ENCODE measurements around the gene RNASET2. TPM values are rescaled to one million over a fixed set of nuclear protein-coding genes. Genes with fewer than 3 reads are reported as not detected.

Gene RNASET2, protein sequence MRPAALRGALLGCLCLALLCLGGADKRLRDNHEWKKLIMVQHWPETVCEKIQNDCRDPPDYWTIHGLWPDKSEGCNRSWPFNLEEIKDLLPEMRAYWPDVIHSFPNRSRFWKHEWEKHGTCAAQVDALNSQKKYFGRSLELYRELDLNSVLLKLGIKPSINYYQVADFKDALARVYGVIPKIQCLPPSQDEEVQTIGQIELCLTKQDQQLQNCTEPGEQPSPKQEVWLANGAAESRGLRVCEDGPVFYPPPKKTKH
- polyA plus RNA-seq (ENCODE audit: insufficient read length in 12 of 12) = 10 to 100 TPM in 11 of 12 donors, not detected in 1; 12.2 to 42.8 (median 16.4) TPM
- long read RNA-seq, donor 1, transcript RNASET2-212 (2 exons, 2,280 nt) = minor isoform, 6 of 87 reads
- long read RNA-seq, donor 1, transcript RNASET2-210 (9 exons, 1,375 nt) = major isoform, 44 of 87 reads
- long read RNA-seq, donor 1, partial matches to known transcripts = 36 of 87 reads
- long read RNA-seq, donor 1, other reads (novel, unspliced or antisense) = 0 of 87 reads
- long read RNA-seq, donor 2, transcript RNASET2-210 (9 exons, 1,375 nt) = major isoform, 10 of 10 reads
- long read RNA-seq, donor 2, partial matches to known transcripts = 0 of 10 reads
- long read RNA-seq, donor 2, other reads (novel, unspliced or antisense) = 0 of 10 reads
- long read RNA-seq, donor 3, partial matches to known transcripts = 0 of 2 reads
- long read RNA-seq, donor 3, other reads (novel, unspliced or antisense) = 0 of 2 reads
- long read RNA-seq, donor 4, partial matches to known transcripts = 0 of 5 reads
- long read RNA-seq, donor 4, other reads (novel, unspliced or antisense) = 0 of 5 reads
- long read RNA-seq, donor 5, transcript RNASET2-210 (9 exons, 1,375 nt) = major isoform, 13 of 13 reads
- long read RNA-seq, donor 5, partial matches to known transcripts = 0 of 13 reads
- long read RNA-seq, donor 5, other reads (novel, unspliced or antisense) = 0 of 13 reads
- long read RNA-seq, donor 6, transcript RNASET2-210 (9 exons, 1,375 nt) = major isoform, 6 of 6 reads
- long read RNA-seq, donor 6, partial matches to known transcripts = 0 of 6 reads
- long read RNA-seq, donor 6, other reads (novel, unspliced or antisense) = 0 of 6 reads
- long read RNA-seq, donor 7, partial matches to known transcripts = 0 of 1 reads
- long read RNA-seq, donor 7, other reads (novel, unspliced or antisense) = 0 of 1 reads
- long read RNA-seq, donor 8, transcript RNASET2-210 (9 exons, 1,375 nt) = major isoform, 10 of 10 reads
- long read RNA-seq, donor 8, partial matches to known transcripts = 0 of 10 reads
- long read RNA-seq, donor 8, other reads (novel, unspliced or antisense) = 0 of 10 reads
- long read RNA-seq, donor 9, transcript RNASET2-210 (9 exons, 1,375 nt) = major isoform, 8 of 8 reads
- long read RNA-seq, donor 9, partial matches to known transcripts = 0 of 8 reads
- long read RNA-seq, donor 9, other reads (novel, unspliced or antisense) = 0 of 8 reads
- long read RNA-seq, donor 10, transcript RNASET2-210 (9 exons, 1,375 nt) = major isoform, 5 of 6 reads
- long read RNA-seq, donor 10, partial matches to known transcripts = 0 of 6 reads
- long read RNA-seq, donor 10, other reads (novel, unspliced or antisense) = 0 of 6 reads
- long read RNA-seq, donor 11, transcript RNASET2-210 (9 exons, 1,375 nt) = major isoform, 8 of 8 reads
- long read RNA-seq, donor 11, partial matches to known transcripts = 0 of 8 reads
- long read RNA-seq, donor 11, other reads (novel, unspliced or antisense) = 0 of 8 reads

GRCh38 chr6:166956444-166957086 lies at the start of gene RNASET2:
Gene RNASET2, minus strand, starts transcription at chr6:166956550. Its CDS starts 368 bp downstream, at chr6:166956182.
- peak; percentile 93 for DNase-seq

- DNase-seq = peak; percentile 7
These were observed 49.2 kb upstream of the RNASET2 start for GRCh38 chr6:167005350-167006159.

- DNase-seq = no peak
These were observed 44.4 kb upstream of the RNASET2 start for GRCh38 chr6:167000759-167001158.

DNA sequence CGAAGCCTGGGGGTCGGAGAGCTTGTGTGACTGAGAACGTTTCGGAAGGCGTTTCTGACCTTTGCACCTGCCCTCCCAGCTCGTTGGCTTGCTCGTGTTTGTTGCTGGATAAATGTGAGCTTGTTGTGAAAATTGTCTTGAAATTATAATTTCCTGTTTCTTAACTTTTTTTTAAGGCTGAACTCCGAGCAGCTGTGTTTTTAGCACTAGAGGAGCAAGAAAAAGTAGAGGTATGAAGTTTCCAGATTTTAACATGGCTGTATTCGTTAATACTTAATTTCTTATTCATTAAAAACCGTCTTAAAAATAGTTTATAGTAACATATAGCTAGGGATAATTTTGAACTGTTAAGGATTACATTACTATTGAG lies 43.5 kb upstream of the RNASET2 start:
- no peak for DNase-seq

DNA sequence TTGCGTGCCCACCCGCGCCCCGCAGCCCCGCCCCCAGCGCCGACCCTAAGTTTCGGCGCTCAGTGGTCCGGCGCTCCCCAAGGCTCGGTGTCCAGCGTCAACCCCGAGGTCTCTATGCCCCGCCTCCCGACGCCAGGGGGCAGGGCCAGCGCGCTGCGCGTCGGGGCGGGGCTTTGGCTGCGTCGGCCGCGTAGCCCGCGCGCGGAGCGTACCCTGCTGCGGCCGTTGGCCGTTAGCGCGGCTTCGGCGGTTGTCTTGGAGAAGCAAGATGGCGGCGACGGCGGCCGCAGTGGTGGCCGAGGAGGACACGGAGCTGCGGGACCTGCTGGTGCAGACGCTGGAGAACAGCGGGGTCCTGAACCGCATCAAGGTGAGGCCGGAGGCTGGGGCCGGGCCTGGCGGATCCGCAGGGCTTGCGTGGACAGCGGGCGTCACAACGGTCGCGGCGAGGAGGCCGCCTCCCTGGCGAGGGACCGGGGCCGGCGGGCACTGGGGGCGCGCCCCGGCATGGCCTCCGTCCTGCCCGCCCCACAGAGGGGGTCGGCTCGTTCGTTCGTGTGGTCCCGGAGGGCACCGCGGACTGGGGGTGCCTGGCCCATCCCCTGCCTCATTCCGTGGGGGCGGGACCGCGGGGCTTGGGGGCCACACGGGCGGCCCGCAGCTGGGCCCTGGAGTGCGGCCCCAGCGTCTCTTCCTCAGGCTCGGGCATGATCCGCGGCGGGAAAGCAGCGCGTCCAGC lies 43.0 kb upstream of the RNASET2 start, which contains the start of gene CEP43:
TSS of gene CEP43 (plus strand) at position 253 of the 739 bp plus-strand sequence. CDS start at position 269, 16 bp downstream.
- DNase-seq = peak; percentile 95

- DNase-seq = peak; percentile 17
These were observed 42.1 kb upstream of the RNASET2 start for GRCh38 chr6:166998256-166999144.

DNA sequence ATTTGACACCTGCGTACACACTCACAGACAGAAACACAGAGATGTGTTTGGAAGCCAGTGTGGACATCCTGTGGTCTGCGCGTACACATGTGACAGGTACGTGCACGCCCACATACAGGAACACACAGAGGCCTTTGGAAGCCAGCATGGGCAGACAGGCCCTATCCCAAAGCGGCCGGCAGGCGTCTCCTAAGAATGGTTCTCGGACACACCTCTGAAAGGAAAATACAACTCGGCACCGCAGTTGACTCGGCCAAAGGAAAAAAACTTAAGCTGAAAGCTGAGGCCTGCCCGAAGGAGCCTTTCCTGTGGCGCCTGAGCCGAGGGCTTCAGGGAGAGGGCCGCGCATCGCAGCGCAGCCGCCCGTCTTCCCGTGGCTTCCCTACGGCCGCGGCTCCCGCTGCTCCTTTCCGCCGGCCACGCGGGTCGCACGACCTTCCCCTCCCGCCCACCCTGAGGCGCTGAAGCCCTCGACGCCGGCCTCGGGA lies 41.5 kb upstream of the RNASET2 start:
- peak; percentile 41 for DNase-seq

DNA sequence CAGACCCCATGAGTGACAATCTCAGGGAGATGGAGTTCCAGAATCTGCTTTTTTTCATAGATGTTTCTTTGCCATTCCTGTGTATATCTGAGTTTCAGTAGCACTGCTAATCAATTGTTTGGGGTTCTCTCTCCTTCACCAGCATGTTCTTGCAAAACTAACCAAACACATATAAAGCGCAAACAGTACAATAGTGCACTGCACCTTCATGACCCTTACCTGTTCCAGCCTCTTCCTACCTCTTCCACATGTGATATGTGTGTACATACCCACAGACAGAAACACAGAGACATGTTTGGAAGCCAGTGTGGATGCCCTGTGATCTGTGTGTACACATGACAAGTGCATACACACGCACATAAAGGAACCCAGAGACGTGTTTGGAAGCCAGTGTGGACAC lies 41.0 kb upstream of the RNASET2 start:
- DNase-seq = no peak

- no peak for DNase-seq
These were observed 40.1 kb upstream of the RNASET2 start for GRCh38 chr6:166996406-166996805.

GRCh38 chr6:166989427-166990032 lies 33.2 kb upstream of the RNASET2 start:
- peak; percentile 31 for DNase-seq

DNA sequence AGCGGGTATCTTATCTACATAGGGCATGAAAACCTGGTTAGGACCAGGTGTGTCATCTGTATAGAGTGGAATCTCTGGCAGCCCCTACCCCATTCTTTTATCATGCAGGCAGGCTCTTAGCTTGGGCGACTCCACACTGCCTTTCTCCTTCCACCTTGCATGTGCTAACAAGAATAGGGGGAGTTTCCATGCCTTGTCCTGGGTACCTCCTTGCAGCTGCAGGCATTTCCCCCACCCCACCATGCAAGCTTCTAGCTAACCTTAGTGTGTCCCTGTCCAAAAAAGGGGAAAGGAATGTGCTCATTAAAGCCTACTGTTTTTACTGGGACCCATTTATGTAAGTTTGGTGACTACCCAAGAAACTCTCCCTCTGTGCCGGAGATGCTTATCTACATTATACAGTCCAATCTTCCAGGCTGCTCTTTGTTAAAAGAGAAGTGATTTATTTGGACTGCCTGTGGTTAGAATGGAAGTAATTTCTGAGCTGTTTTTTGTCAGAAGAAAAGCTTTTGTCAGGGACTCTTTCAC lies 32.4 kb upstream of the RNASET2 start:
- DNase-seq = no peak

DNA sequence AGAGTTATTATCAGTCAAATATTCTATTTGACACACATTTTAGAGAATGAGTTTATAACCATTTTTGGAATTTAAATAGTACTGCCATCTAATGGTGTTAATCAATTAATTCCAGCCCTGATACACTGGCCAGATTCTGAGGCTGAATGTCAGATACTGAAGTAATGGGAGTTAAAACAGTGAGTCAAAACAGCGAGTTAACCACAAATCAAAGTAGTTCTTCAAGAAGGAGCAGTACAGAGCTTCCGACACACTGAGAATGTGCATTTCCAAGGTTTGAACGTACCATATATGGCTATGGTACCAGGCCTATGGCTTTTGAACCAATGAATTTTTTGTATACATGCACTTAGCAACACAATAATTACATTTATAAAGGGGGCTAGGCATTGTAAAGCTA lies 31.6 kb upstream of the RNASET2 start:
- no peak for DNase-seq

GRCh38 chr6:166987448-166987847 lies 31.1 kb upstream of the RNASET2 start:
- no peak for DNase-seq

GRCh38 chr6:166980738-166981137 lies 24.4 kb upstream of the RNASET2 start:
- no peak for DNase-seq

DNA sequence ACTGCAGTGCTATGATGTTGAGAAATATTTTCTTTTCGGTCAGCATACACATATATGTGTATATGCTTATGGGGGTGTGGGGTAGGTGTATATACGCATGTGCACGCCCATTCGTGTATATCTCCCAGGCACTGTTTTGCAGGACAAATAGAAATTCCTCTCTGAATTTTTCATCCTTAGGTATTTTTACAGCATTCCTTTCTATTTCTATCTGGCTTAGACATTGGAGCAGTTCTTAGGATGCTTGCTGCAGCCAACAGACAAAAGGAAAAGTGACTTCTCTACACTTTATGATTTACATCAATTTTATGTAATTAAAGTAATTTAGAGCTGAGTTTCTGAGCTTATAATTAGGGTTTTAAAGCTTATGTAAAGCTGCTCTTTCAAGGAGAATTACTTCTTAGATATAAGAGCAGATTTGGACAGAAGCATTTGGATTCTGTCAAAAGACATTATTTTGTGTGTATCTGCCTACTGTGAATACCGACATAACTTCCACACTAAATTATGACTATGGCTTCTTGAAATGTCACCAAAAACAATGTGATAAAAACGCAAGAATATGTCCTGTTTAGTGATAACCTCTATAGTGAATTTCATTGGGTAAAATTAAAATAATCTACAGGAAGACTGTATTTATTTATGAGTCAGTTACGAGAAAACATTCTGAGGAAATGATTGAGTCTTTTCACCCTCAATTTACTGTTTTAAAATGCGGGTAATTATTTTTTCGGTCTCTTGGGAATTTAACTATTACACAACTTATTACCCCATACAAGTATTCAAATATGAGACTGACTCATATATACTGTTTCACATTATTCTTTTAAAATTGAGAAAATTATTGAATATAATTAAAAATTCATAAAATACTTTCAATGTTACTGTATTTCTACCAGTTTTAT lies 21.5 kb upstream of the RNASET2 start:
- DNase-seq = no peak

Data from muscle of arm (tissue), 14 donors.